ENCODE results near the gene NT5C2.

GRCh38 chr10:103069453-103070331 lies 123.4 kb downstream of the NT5C2 start:
- TF ChIP-seq CTCF (IDR thresholded peaks at IDR 0.05; ENCODE audit: insufficient read depth, low read depth, low read length) (peak; percentile 61), EZH2 (IDR thresholded peaks at IDR 0.05; ENCODE audit: insufficient read depth, low read length) (no peak)
